ENCODE results near the gene ANK2. TPM values are rescaled to one million over a fixed set of nuclear protein-coding genes. Genes with fewer than 3 reads are reported as not detected.

Gene ANK2
- total and polyA plus RNA-seq, 7 experiments from 2014 or later = 1.1 to 2.0 TPM; not detected in 5

GRCh38 chr4:113406723-113407016, 357.2 kb downstream of the ANK2 start:
- H3K36me3 Mint-ChIP-seq = no peaks in the 10 kb centered on the region
- H3K4me1 Mint-ChIP-seq = peaks cover 0 to 6% (median 0%) of the 10 kb centered on the region in 7 donors
- no peaks in the 10 kb centered on the region for H3K36me3 ChIP-seq (ENCODE audit: control insufficient read depth in 2 of 3, insufficient read depth in 3 of 3, low read length in 3 of 3)
- H3K4me3 ChIP-seq (ENCODE audit: low read length) = no peak overlapping the region
- H3K4me1 ChIP-seq (ENCODE audit: control insufficient read depth in 2 of 2, insufficient read depth in 2 of 2, low read length in 2 of 2) = no peaks in the 10 kb centered on the region
- no peaks in the 10 kb centered on the region for H3K27me3 ChIP-seq (ENCODE audit: control insufficient read depth in 2 of 2, insufficient read depth in 2 of 2, low read length in 2 of 2)
- no peaks in the 10 kb centered on the region for H3K9me3 Mint-ChIP-seq
- H3K9me3 ChIP-seq (ENCODE audit: control insufficient read depth in 2 of 3, low read length in 3 of 3) = no peaks in the 10 kb centered on the region
- intact Hi-C loops (cut with micrococcal nuclease) = no loop called here
- H3K27me3 Mint-ChIP-seq = peaks cover 0 to 7% (median 2%) of the 10 kb centered on the region in 5 donors
- ChIA-PET CTCF (no interaction called here), POLR2A (no interaction called here)
- DNase-seq (no peak), ATAC-seq (no peak)
- H3K4me3 Mint-ChIP-seq = no peak overlapping the region
- no peak overlapping the region for H3K27ac Mint-ChIP-seq
- no peak overlapping the region for H3K27ac ChIP-seq (ENCODE audit: low read depth, low read length)

DNA sequence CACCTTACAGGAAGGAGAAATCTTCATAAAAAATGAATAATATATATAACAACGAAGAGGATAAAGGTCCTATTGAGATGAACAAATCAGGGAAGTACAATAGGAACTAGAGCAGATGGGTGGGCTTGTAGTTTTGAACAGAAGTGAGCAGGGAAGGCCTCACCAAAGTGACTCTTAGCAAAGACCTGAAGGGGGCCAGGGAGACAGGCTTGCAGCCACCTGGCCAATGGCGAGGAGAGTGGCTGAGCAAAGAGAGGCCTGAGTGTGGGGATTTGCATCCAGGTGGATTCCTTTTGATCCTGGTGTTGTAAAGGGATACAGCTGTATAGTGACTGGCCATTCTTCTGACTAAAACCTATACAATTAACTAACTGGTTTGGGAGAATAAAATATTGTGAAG, 358.0 kb downstream of the ANK2 start:
- no peak overlapping the region for H3K27ac ChIP-seq (ENCODE audit: low read depth, low read length)
- intact Hi-C loops (cut with micrococcal nuclease) = no loop called here
- H3K27ac Mint-ChIP-seq = no peak overlapping the region
- H3K36me3 Mint-ChIP-seq = no peaks in the 10 kb centered on the region
- H3K4me1 ChIP-seq (ENCODE audit: control insufficient read depth in 2 of 2, insufficient read depth in 2 of 2, low read length in 2 of 2) = no peaks in the 10 kb centered on the region
- H3K27me3 Mint-ChIP-seq = peaks cover 0 to 13% (median 4%) of the 10 kb centered on the region in 5 donors
- H3K4me1 Mint-ChIP-seq = peaks cover 0 to 6% (median 0%) of the 10 kb centered on the region in 7 donors
- H3K9me3 Mint-ChIP-seq = no peaks in the 10 kb centered on the region
- ATAC-seq (no peak), DNase-seq (no peak)
- POLR2A ChIA-PET = no interaction called here
- H3K4me3 Mint-ChIP-seq = no peak overlapping the region
- no peaks in the 10 kb centered on the region for H3K27me3 ChIP-seq (ENCODE audit: control insufficient read depth in 2 of 2, insufficient read depth in 2 of 2, low read length in 2 of 2)
- H3K36me3 ChIP-seq (ENCODE audit: control insufficient read depth in 2 of 3, insufficient read depth in 3 of 3, low read length in 3 of 3) = no peaks in the 10 kb centered on the region
- no peaks in the 10 kb centered on the region for H3K9me3 ChIP-seq (ENCODE audit: control insufficient read depth in 2 of 3, low read length in 3 of 3)
- CTCF ChIA-PET = interaction anchor here (1.0 kb wide), 1 partner anchor 10 kb away, joined by 3 read pairs; no protein-coding TSS in a partner anchor
- no peak overlapping the region for H3K4me3 ChIP-seq (ENCODE audit: low read length)

- Histone ChIP-seq H3K4me3 (ENCODE audit: low read length) (no peak overlapping the region), H3K36me3 (ENCODE audit: control insufficient read depth in 2 of 3, insufficient read depth in 3 of 3, low read length in 3 of 3) (no peaks in the 10 kb centered on the region), H3K4me1 (ENCODE audit: control insufficient read depth in 2 of 2, insufficient read depth in 2 of 2, low read length in 2 of 2) (no peaks in the 10 kb centered on the region), H3K9me3 (ENCODE audit: control insufficient read depth in 2 of 3, low read length in 3 of 3) (no peaks in the 10 kb centered on the region), H3K27ac (ENCODE audit: low read depth, low read length) (no peak overlapping the region), H3K27me3 (ENCODE audit: control insufficient read depth in 2 of 2, insufficient read depth in 2 of 2, low read length in 2 of 2) (no peaks in the 10 kb centered on the region)
- Mint-ChIP-seq H3K36me3 (no peaks in the 10 kb centered on the region), H3K27me3 (peaks cover 0 to 19% (median 3%) of the 10 kb centered on the region in 5 donors), H3K4me3 (no peak overlapping the region), H3K9me3 (no peaks in the 10 kb centered on the region), H3K4me1 (peaks cover 0 to 6% (median 0%) of the 10 kb centered on the region in 7 donors), H3K27ac (peak overlapping the region in 1 of 9 donors; percentile 2)
- intact Hi-C loops (cut with micrococcal nuclease) = no loop called here
- no peak for DNase-seq
- CTCF ChIA-PET = no interaction called here
- ATAC-seq = no peak
- POLR2A ChIA-PET = no interaction called here
These were observed 359.7 kb downstream of the ANK2 start for GRCh38 chr4:113409181-113409580.

DNA sequence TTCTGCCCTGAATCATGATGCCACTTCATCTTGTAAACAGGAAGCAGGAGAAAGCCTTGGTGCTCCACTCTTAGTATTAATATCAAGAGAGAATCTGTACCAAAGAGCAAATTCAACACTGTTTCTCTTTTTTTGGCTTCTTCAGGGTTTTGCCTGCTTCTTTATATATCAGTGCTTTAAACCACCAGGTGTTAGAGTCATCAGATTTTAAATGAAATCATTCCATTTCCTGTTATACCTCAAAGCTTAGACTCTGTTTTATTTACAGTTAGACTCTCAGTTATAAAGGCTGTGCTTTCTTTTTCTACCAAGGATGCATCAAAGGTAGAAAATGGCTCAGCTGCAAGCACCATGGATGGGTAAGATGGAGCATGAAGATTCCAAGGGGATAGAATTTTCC, 361.2 kb downstream of the ANK2 start:
- intact Hi-C loops (cut with micrococcal nuclease) = no loop called here
- Mint-ChIP-seq H3K9me3 (peaks cover 0 to 5% (median 0%) of the 10 kb centered on the region in 11 donors), H3K4me1 (peaks cover 0 to 6% (median 0%) of the 10 kb centered on the region in 7 donors), H3K4me3 (no peak overlapping the region), H3K36me3 (no peaks in the 10 kb centered on the region), H3K27me3 (peaks cover 0 to 19% (median 3%) of the 10 kb centered on the region in 5 donors), H3K27ac (no peak overlapping the region)
- POLR2A ChIA-PET = no interaction called here
- Histone ChIP-seq H3K4me3 (ENCODE audit: low read length) (no peak overlapping the region), H3K9me3 (ENCODE audit: control insufficient read depth in 2 of 3, low read length in 3 of 3) (no peaks in the 10 kb centered on the region), H3K27ac (ENCODE audit: low read depth, low read length) (no peak overlapping the region), H3K4me1 (ENCODE audit: control insufficient read depth in 2 of 2, insufficient read depth in 2 of 2, low read length in 2 of 2) (no peaks in the 10 kb centered on the region), H3K36me3 (ENCODE audit: control insufficient read depth in 2 of 3, insufficient read depth in 3 of 3, low read length in 3 of 3) (no peaks in the 10 kb centered on the region), H3K27me3 (ENCODE audit: control insufficient read depth in 2 of 2, insufficient read depth in 2 of 2, low read length in 2 of 2) (no peaks in the 10 kb centered on the region)
- DNase-seq (no peak), ATAC-seq (no peak)
- CTCF ChIA-PET = no interaction called here

GRCh38 chr4:113411496-113411938, 362.1 kb downstream of the ANK2 start:
- Histone ChIP-seq H3K27me3 (ENCODE audit: control insufficient read depth in 2 of 2, insufficient read depth in 2 of 2, low read length in 2 of 2) (no peaks in the 10 kb centered on the region), H3K36me3 (ENCODE audit: control insufficient read depth in 2 of 3, insufficient read depth in 3 of 3, low read length in 3 of 3) (no peaks in the 10 kb centered on the region), H3K9me3 (ENCODE audit: control insufficient read depth in 2 of 3, low read length in 3 of 3) (no peaks in the 10 kb centered on the region), H3K27ac (ENCODE audit: low read depth, low read length) (no peak overlapping the region), H3K4me3 (ENCODE audit: low read length) (no peak overlapping the region), H3K4me1 (ENCODE audit: control insufficient read depth in 2 of 2, insufficient read depth in 2 of 2, low read length in 2 of 2) (no peaks in the 10 kb centered on the region)
- Mint-ChIP-seq H3K27me3 (peaks cover 0 to 19% (median 4%) of the 10 kb centered on the region in 5 donors), H3K36me3 (no peaks in the 10 kb centered on the region), H3K27ac (no peak overlapping the region), H3K4me1 (peaks cover 0 to 6% (median 0%) of the 10 kb centered on the region in 7 donors), H3K4me3 (no peak overlapping the region), H3K9me3 (peaks cover 0 to 7% (median 0%) of the 10 kb centered on the region in 11 donors)
- intact Hi-C loops (cut with micrococcal nuclease) = no loop called here
- POLR2A ChIA-PET = interaction anchor here (0.6 kb wide), 1 partner anchor 520 kb away, joined by 4 read pairs; no protein-coding TSS in a partner anchor
- no peak for ATAC-seq
- no peak for DNase-seq
- CTCF ChIA-PET = no interaction called here

DNA sequence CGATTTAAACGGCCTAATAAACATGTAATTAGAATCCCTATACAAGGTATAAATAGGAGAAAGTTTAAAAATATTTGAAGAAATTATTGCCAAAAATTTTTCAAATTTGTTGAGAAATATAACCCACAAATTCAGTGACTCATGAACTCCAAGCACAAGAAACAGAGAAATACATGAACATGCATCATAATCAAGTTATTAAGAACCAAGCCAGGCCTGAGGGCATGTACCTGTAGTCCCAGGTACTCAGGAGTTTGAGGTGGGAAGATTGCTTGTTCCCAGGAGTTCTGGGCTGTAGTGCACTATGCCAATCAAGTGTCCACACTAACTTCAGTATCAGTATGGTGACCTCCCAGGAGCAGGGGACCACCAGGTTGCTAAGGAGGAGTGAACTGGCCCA, 370.2 kb downstream of the ANK2 start:
- H3K27ac Mint-ChIP-seq = no peak overlapping the region
- ATAC-seq (no peak), DNase-seq (no peak)
- peaks cover 0 to 46% (median 14%) of the 10 kb centered on the region in 11 donors for H3K9me3 Mint-ChIP-seq
- no peaks in the 10 kb centered on the region for H3K36me3 ChIP-seq (ENCODE audit: control insufficient read depth in 2 of 3, insufficient read depth in 3 of 3, low read length in 3 of 3)
- no peak overlapping the region for H3K4me3 ChIP-seq (ENCODE audit: low read length)
- H3K4me1 Mint-ChIP-seq = no peaks in the 10 kb centered on the region
- ChIA-PET POLR2A (no interaction called here), CTCF (no interaction called here)
- H3K36me3 Mint-ChIP-seq = peaks cover 0 to 4% (median 0%) of the 10 kb centered on the region in 5 donors
- H3K4me3 Mint-ChIP-seq = no peak overlapping the region
- H3K27ac ChIP-seq (ENCODE audit: low read depth, low read length) = no peak overlapping the region
- H3K9me3 ChIP-seq (ENCODE audit: control insufficient read depth in 2 of 3, low read length in 3 of 3) = no peaks in the 10 kb centered on the region
- peaks cover 6 to 13% (median 11%) of the 10 kb centered on the region in 5 donors for H3K27me3 Mint-ChIP-seq
- intact Hi-C loops (cut with micrococcal nuclease) = no loop called here
- no peaks in the 10 kb centered on the region for H3K4me1 ChIP-seq (ENCODE audit: control insufficient read depth in 2 of 2, insufficient read depth in 2 of 2, low read length in 2 of 2)
- H3K27me3 ChIP-seq (ENCODE audit: control insufficient read depth in 2 of 2, insufficient read depth in 2 of 2, low read length in 2 of 2) = no peaks in the 10 kb centered on the region

GRCh38 chr4:113420938-113421337, 371.5 kb downstream of the ANK2 start:
- no peak for DNase-seq
- Histone ChIP-seq H3K36me3 (ENCODE audit: control insufficient read depth in 2 of 3, insufficient read depth in 3 of 3, low read length in 3 of 3) (no peaks in the 10 kb centered on the region), H3K4me1 (ENCODE audit: control insufficient read depth in 2 of 2, insufficient read depth in 2 of 2, low read length in 2 of 2) (no peaks in the 10 kb centered on the region), H3K9me3 (ENCODE audit: control insufficient read depth in 2 of 3, low read length in 3 of 3) (no peaks in the 10 kb centered on the region), H3K27ac (ENCODE audit: low read depth, low read length) (no peak overlapping the region), H3K4me3 (ENCODE audit: low read length) (no peak overlapping the region), H3K27me3 (ENCODE audit: control insufficient read depth in 2 of 2, insufficient read depth in 2 of 2, low read length in 2 of 2) (no peaks in the 10 kb centered on the region)
- no peak overlapping the region for H3K27ac Mint-ChIP-seq
- peaks cover 0 to 49% (median 14%) of the 10 kb centered on the region in 11 donors for H3K9me3 Mint-ChIP-seq
- intact Hi-C loops (cut with micrococcal nuclease) = no loop called here
- peaks cover 0 to 4% (median 0%) of the 10 kb centered on the region in 5 donors for H3K36me3 Mint-ChIP-seq
- CTCF ChIA-PET = no interaction called here
- no peak overlapping the region for H3K4me3 Mint-ChIP-seq
- no peaks in the 10 kb centered on the region for H3K4me1 Mint-ChIP-seq
- ATAC-seq = no peak
- POLR2A ChIA-PET = no interaction called here
- peaks cover 6 to 13% (median 11%) of the 10 kb centered on the region in 5 donors for H3K27me3 Mint-ChIP-seq

Data from naive thymus-derived CD4-positive, alpha-beta T cell (primary cell).